ENCODE data around the gene TMEM33.
"Not testable (repeated sequence)": the region's sequence is repeated elsewhere in the genome, so short reads cannot be mapped to it uniquely, and the experiment has no call there.

Gene TMEM33

GRCh38 chr4:41934901-41935651, at the start of gene TMEM33:
TSS of gene TMEM33 (plus strand) at chr4:41935429. CDS start at chr4:41935485, 56 bp downstream.
- peak; percentile 93 for DNase-seq

GRCh38 chr4:41885456-41885855, 49.8 kb upstream of the TMEM33 start:
- no peak for DNase-seq

GRCh38 chr4:41887277-41887676, 48.0 kb upstream of the TMEM33 start:
- DNase-seq: no peak

- DNase-seq: no peak
Measured at GRCh38 chr4:41887821-41888686, 47.2 kb upstream of the TMEM33 start.

GRCh38 chr4:41888687-41889074, 46.5 kb upstream of the TMEM33 start:
- DNase-seq: no peak

- DNase-seq: no peak
Measured at GRCh38 chr4:41889317-41889716, 45.9 kb upstream of the TMEM33 start.

GRCh38 chr4:41890085-41890484, 45.1 kb upstream of the TMEM33 start:
- DNase-seq: no peak

- no peak for DNase-seq
Measured at GRCh38 chr4:41896648-41897047, 38.6 kb upstream of the TMEM33 start.

- DNase-seq: no peak
Measured at GRCh38 chr4:41897698-41898097, 37.5 kb upstream of the TMEM33 start.

- DNase-seq: not testable (repeated sequence)
Measured at GRCh38 chr4:41909136-41909535, 26.1 kb upstream of the TMEM33 start.

- no peak for DNase-seq
Measured at GRCh38 chr4:41912546-41912945, 22.7 kb upstream of the TMEM33 start.

- DNase-seq: no peak
Measured at GRCh38 chr4:41913509-41913908, 21.7 kb upstream of the TMEM33 start.

GRCh38 chr4:41918278-41918677, 17.0 kb upstream of the TMEM33 start:
- DNase-seq: no peak

- DNase-seq: not testable (repeated sequence)
Measured at GRCh38 chr4:41920416-41920815, 14.8 kb upstream of the TMEM33 start.

- no peak for DNase-seq
Measured at GRCh38 chr4:41921476-41921875, 13.8 kb upstream of the TMEM33 start.

GRCh38 chr4:41927796-41928499, 7.3 kb upstream of the TMEM33 start:
- DNase-seq: no peak

- DNase-seq: no peak
Measured at GRCh38 chr4:41930139-41930831, 4.9 kb upstream of the TMEM33 start.

GRCh38 chr4:41932988-41933387, 2.2 kb upstream of the TMEM33 start:
- DNase-seq: no peak

- peak; percentile 44 for DNase-seq
Measured at GRCh38 chr4:41933997-41934503, 1.2 kb upstream of the TMEM33 start.

GRCh38 chr4:41934514-41934900, 722 bp upstream of the TMEM33 start:
- DNase-seq: no peak

- DNase-seq: peak; percentile 8
Measured at GRCh38 chr4:41935652-41936021, 408 bp downstream of the TMEM33 start.

GRCh38 chr4:41939016-41939626, 3.9 kb downstream of the TMEM33 start:
- DNase-seq: peak; percentile 2
